ENCODE results near the gene TULP4.

TULP4 gene

DNA sequence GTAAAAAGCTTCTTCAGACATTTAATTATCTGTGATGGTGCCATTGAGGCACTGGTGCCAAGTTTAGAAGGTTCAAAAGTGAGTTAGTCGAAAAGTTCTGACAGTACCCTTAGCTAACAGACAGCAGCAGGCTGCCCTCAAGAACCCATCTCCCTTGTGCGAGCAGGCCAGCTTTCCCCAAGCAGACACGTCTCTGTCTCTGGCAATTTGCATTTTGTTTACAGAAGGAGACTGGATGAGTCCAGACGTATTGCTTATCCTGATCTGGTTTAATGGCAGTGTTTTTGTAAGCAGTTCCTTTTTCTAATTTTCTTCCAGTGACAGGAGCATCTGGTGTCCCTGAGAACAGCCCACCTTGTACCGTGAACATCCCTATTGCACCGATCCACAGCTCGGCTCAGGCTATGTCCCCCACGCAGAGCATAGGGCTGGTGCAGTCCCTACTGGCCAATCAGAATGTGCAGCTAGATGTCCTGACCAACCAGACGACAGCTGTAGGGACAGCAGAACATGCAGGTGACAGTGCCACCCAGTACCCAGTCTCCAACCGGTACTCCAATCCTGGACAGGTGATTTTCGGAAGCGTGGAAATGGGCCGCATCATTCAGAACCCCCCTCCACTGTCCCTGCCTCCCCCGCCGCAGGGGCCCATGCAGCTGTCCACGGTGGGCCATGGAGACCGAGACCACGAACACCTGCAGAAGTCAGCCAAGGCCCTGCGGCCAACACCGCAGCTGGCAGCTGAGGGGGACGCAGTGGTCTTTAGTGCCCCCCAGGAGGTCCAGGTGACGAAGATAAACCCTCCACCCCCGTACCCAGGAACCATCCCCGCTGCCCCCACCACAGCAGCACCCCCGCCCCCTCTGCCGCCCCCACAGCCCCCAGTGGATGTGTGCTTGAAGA, 189.3 kb downstream of the TULP4 start:
- peaks cover 2% of the 10 kb centered on the region for H3K79me1 ChIP-seq (replicated peaks; ENCODE audit: low read length, poor library complexity, severe bottlenecking)
- H3K9ac ChIP-seq (ENCODE audit: low read length), result no peak overlapping the region
- H2AK5ac ChIP-seq (ENCODE audit: low read length, severe bottlenecking), result no peak overlapping the region
- no peak overlapping the region for H3K4ac ChIP-seq (ENCODE audit: low read depth in 1 of 2, low read length in 2 of 2)
- no peak overlapping the region for H3K23ac ChIP-seq (ENCODE audit: low read length in 2 of 2)
- no peak overlapping the region for H3K27ac ChIP-seq (ENCODE audit: low read length, poor library complexity, severe bottlenecking)
- H3K4me1 ChIP-seq (ENCODE audit: control insufficient read depth, insufficient read depth, low read depth, low read length), result no peaks in the 10 kb centered on the region
- peak; percentile 9 for DNase-seq
- H2BK5ac ChIP-seq (ENCODE audit: low read depth, low read length, poor library complexity, severe bottlenecking), result no peak overlapping the region
- H4K91ac ChIP-seq (ENCODE audit: low read length), result no peak overlapping the region
- WGBS, result 90% methylated on average over 20 of the region's 26 CpGs
- no peak overlapping the region for H3K4me3 ChIP-seq (ENCODE audit: insufficient read depth in 1 of 2, low read depth in 1 of 2, low read length in 2 of 2)
- no peak overlapping the region for H2AFZ ChIP-seq (ENCODE audit: low read depth, low read length)
- no peak overlapping the region for H2BK15ac ChIP-seq (ENCODE audit: low read depth, poor library complexity, severe bottlenecking)
- H4K8ac ChIP-seq (ENCODE audit: low read length), result no peak overlapping the region
- no peak overlapping the region for H3K14ac ChIP-seq (ENCODE audit: low read length in 2 of 2)
- H2BK12ac ChIP-seq (ENCODE audit: low read length in 2 of 2), result no peak overlapping the region
- no peaks in the 10 kb centered on the region for H3K27me3 ChIP-seq (ENCODE audit: control insufficient read depth in 1 of 2, insufficient read depth in 1 of 2, low read length in 2 of 2)
- H2BK120ac ChIP-seq (ENCODE audit: low read depth, low read length), result no peak overlapping the region
- H3K4me2 ChIP-seq (ENCODE audit: low read length, poor library complexity, severe bottlenecking), result no peak overlapping the region
- no peak overlapping the region for H3K18ac ChIP-seq (ENCODE audit: low read depth in 1 of 2, low read length in 2 of 2)
- peaks cover 48 to 55% of the 10 kb centered on the region in 2 experiments for H3K36me3 ChIP-seq (ENCODE audit: control insufficient read depth in 1 of 2, insufficient read depth in 2 of 2, low read depth in 1 of 2, low read length in 2 of 2)
- H3K9me3 ChIP-seq (ENCODE audit: control insufficient read depth, low read length), result no peaks in the 10 kb centered on the region

- H2BK12ac ChIP-seq (ENCODE audit: low read length in 2 of 2), result no peak overlapping the region
- no peak overlapping the region for H2AFZ ChIP-seq (ENCODE audit: low read depth, low read length)
- H4K8ac ChIP-seq (ENCODE audit: low read length), result peak overlapping the region; percentile 31
- no peak overlapping the region for H4K91ac ChIP-seq (ENCODE audit: low read length)
- no peak for DNase-seq
- no peak overlapping the region for H2BK15ac ChIP-seq (ENCODE audit: low read depth, poor library complexity, severe bottlenecking)
- H3K36me3 ChIP-seq (ENCODE audit: control insufficient read depth in 1 of 2, insufficient read depth in 2 of 2, low read depth in 1 of 2, low read length in 2 of 2), result peaks cover 51 to 58% of the 10 kb centered on the region in 2 experiments
- H3K18ac ChIP-seq (ENCODE audit: low read depth in 1 of 2, low read length in 2 of 2), result peak overlapping the region in 1 of 2 experiments; percentile 1
- no peaks in the 10 kb centered on the region for H3K27me3 ChIP-seq (ENCODE audit: control insufficient read depth in 1 of 2, insufficient read depth in 1 of 2, low read length in 2 of 2)
- no peak overlapping the region for H3K4me2 ChIP-seq (ENCODE audit: low read length, poor library complexity, severe bottlenecking)
- no peak overlapping the region for H3K9ac ChIP-seq (ENCODE audit: low read length)
- no peak overlapping the region for H2BK5ac ChIP-seq (ENCODE audit: low read depth, low read length, poor library complexity, severe bottlenecking)
- no peak overlapping the region for H2BK120ac ChIP-seq (ENCODE audit: low read depth, low read length)
- H3K27ac ChIP-seq (ENCODE audit: low read length, poor library complexity, severe bottlenecking), result no peak overlapping the region
- no peaks in the 10 kb centered on the region for H3K9me3 ChIP-seq (ENCODE audit: control insufficient read depth, low read length)
- no peaks in the 10 kb centered on the region for H3K4me1 ChIP-seq (ENCODE audit: control insufficient read depth, insufficient read depth, low read depth, low read length)
- H3K4me3 ChIP-seq (ENCODE audit: insufficient read depth in 1 of 2, low read depth in 1 of 2, low read length in 2 of 2), result no peak overlapping the region
- no peak overlapping the region for H3K4ac ChIP-seq (ENCODE audit: low read depth in 1 of 2, low read length in 2 of 2)
- WGBS, result 96% methylated on average over 41 of the region's 43 CpGs
- no peak overlapping the region for H3K14ac ChIP-seq (ENCODE audit: low read length in 2 of 2)
- no peak overlapping the region for H3K23ac ChIP-seq (ENCODE audit: low read length in 2 of 2)
- H2AK5ac ChIP-seq (ENCODE audit: low read length, severe bottlenecking), result no peak overlapping the region
- H3K79me1 ChIP-seq (replicated peaks; ENCODE audit: low read length, poor library complexity, severe bottlenecking), result no peaks in the 10 kb centered on the region
Observed at GRCh38 chr6:158502263-158502950, 190.1 kb downstream of the TULP4 start.

GRCh38 chr6:158503222-158503621, 191.0 kb downstream of the TULP4 start:
- H2BK12ac ChIP-seq (ENCODE audit: low read length in 2 of 2), result no peak overlapping the region
- no peak overlapping the region for H3K23ac ChIP-seq (ENCODE audit: low read length in 2 of 2)
- H2BK15ac ChIP-seq (ENCODE audit: low read depth, poor library complexity, severe bottlenecking), result no peak overlapping the region
- no peak overlapping the region for H3K18ac ChIP-seq (ENCODE audit: low read depth in 1 of 2, low read length in 2 of 2)
- peaks cover 51 to 60% of the 10 kb centered on the region in 2 experiments for H3K36me3 ChIP-seq (ENCODE audit: control insufficient read depth in 1 of 2, insufficient read depth in 2 of 2, low read depth in 1 of 2, low read length in 2 of 2)
- H3K4me3 ChIP-seq (ENCODE audit: insufficient read depth in 1 of 2, low read depth in 1 of 2, low read length in 2 of 2), result no peak overlapping the region
- no peaks in the 10 kb centered on the region for H3K79me1 ChIP-seq (replicated peaks; ENCODE audit: low read length, poor library complexity, severe bottlenecking)
- H2BK120ac ChIP-seq (ENCODE audit: low read depth, low read length), result no peak overlapping the region
- H3K9ac ChIP-seq (ENCODE audit: low read length), result no peak overlapping the region
- H3K9me3 ChIP-seq (ENCODE audit: control insufficient read depth, low read length), result no peaks in the 10 kb centered on the region
- H2BK5ac ChIP-seq (ENCODE audit: low read depth, low read length, poor library complexity, severe bottlenecking), result no peak overlapping the region
- H3K4me2 ChIP-seq (ENCODE audit: low read length, poor library complexity, severe bottlenecking), result no peak overlapping the region
- H3K4ac ChIP-seq (ENCODE audit: low read depth in 1 of 2, low read length in 2 of 2), result no peak overlapping the region
- H4K91ac ChIP-seq (ENCODE audit: low read length), result no peak overlapping the region
- no peaks in the 10 kb centered on the region for H3K27me3 ChIP-seq (ENCODE audit: control insufficient read depth in 1 of 2, insufficient read depth in 1 of 2, low read length in 2 of 2)
- H2AK5ac ChIP-seq (ENCODE audit: low read length, severe bottlenecking), result no peak overlapping the region
- H3K27ac ChIP-seq (ENCODE audit: low read length, poor library complexity, severe bottlenecking), result no peak overlapping the region
- H3K4me1 ChIP-seq (ENCODE audit: control insufficient read depth, insufficient read depth, low read depth, low read length), result no peaks in the 10 kb centered on the region
- WGBS, result 97% methylated on average over 7 of the region's 7 CpGs
- no peak overlapping the region for H2AFZ ChIP-seq (ENCODE audit: low read depth, low read length)
- H4K8ac ChIP-seq (ENCODE audit: low read length), result no peak overlapping the region
- no peak for DNase-seq
- H3K14ac ChIP-seq (ENCODE audit: low read length in 2 of 2), result no peak overlapping the region

DNA sequence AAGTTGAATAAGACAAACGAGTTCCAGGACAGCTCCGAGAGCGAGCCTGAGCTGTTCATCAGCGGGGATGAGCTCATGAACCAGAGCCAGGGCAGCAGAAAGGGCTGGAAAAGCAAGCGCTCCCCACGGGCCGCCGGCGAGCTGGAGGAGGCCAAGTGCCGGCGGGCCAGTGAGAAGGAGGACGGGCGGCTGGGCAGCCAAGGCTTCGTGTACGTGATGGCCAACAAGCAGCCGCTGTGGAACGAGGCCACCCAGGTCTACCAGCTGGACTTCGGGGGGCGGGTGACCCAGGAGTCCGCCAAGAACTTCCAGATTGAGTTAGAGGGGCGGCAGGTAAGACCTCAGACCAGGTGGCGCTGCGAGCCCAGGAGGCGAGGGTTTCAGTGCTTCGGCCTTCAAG, 191.6 kb downstream of the TULP4 start:
- Histone ChIP-seq H2AFZ (ENCODE audit: low read depth, low read length) (no peak overlapping the region), H2BK5ac (ENCODE audit: low read depth, low read length, poor library complexity, severe bottlenecking) (no peak overlapping the region), H3K18ac (ENCODE audit: low read depth in 1 of 2, low read length in 2 of 2) (no peak overlapping the region), H3K4me2 (ENCODE audit: low read length, poor library complexity, severe bottlenecking) (no peak overlapping the region), H2BK15ac (ENCODE audit: low read depth, poor library complexity, severe bottlenecking) (peak overlapping the region; percentile 17), H4K91ac (ENCODE audit: low read length) (no peak overlapping the region), H4K8ac (ENCODE audit: low read length) (no peak overlapping the region), H3K79me1 (replicated peaks; ENCODE audit: low read length, poor library complexity, severe bottlenecking) (no peaks in the 10 kb centered on the region), H2AK5ac (ENCODE audit: low read length, severe bottlenecking) (no peak overlapping the region), H3K36me3 (ENCODE audit: control insufficient read depth in 1 of 2, insufficient read depth in 2 of 2, low read depth in 1 of 2, low read length in 2 of 2) (peaks cover 46 to 56% of the 10 kb centered on the region in 2 experiments), H3K4me1 (ENCODE audit: control insufficient read depth, insufficient read depth, low read depth, low read length) (no peaks in the 10 kb centered on the region), H3K23ac (ENCODE audit: low read length in 2 of 2) (no peak overlapping the region), H3K14ac (ENCODE audit: low read length in 2 of 2) (no peak overlapping the region), H3K9ac (ENCODE audit: low read length) (no peak overlapping the region), H2BK120ac (ENCODE audit: low read depth, low read length) (no peak overlapping the region), H3K4ac (ENCODE audit: low read depth in 1 of 2, low read length in 2 of 2) (no peak overlapping the region), H3K4me3 (ENCODE audit: insufficient read depth in 1 of 2, low read depth in 1 of 2, low read length in 2 of 2) (no peak overlapping the region), H3K27me3 (ENCODE audit: control insufficient read depth in 1 of 2, insufficient read depth in 1 of 2, low read length in 2 of 2) (no peaks in the 10 kb centered on the region), H3K27ac (ENCODE audit: low read length, poor library complexity, severe bottlenecking) (no peak overlapping the region), H3K9me3 (ENCODE audit: control insufficient read depth, low read length) (no peaks in the 10 kb centered on the region), H2BK12ac (ENCODE audit: low read length in 2 of 2) (no peak overlapping the region)
- DNase-seq, result no peak
- WGBS, result 97% methylated on average over 25 of the region's 25 CpGs
